ENCODE data around the gene RGCC. TPM values are rescaled to one million over a fixed set of nuclear protein-coding genes. Genes with fewer than 3 reads are reported as not detected.

RGCC gene
- total and polyA plus RNA-seq, 2 donors (not counting 3 experiments of a cell fraction or from before 2014, with no cell fraction given), result 112 to 138 TPM

DNA sequence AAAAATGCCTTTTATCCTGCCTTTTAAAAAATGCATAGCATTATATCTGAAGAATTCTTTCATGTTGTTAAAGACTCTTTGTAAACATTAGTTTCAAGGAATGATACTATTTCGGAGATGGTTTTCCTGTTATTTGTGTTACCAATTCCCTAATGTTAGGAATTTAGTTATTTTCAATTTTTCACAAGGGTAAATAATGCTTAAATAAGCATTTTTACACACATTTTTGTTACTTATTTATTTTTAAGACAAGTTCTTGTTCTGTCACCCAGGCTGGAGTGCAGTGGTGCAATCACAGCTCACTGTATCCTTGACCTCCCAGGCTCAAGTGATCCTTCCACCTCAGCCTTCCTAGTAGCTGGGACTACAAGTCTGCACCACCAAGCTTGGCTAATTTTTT is 49.0 kb downstream of the RGCC start:
- no TSS peak for BruUV-seq (replicated peaks)
- no peaks in the 10 kb centered on the region for H3K4me1 ChIP-seq (ENCODE audit: control insufficient read depth, extremely low read depth, insufficient read depth, low read length)
- no peak overlapping the region for H3K4me2 ChIP-seq (ENCODE audit: insufficient read depth, low read length)
- peaks cover 2 to 13% of the 10 kb centered on the region in 2 experiments for H3K27me3 ChIP-seq (ENCODE audit: control insufficient read depth in 2 of 2, insufficient read depth in 2 of 2, low read length in 2 of 2)
- ChIA-PET CTCF (no interaction called here), POLR2A (no interaction called here)
- intact Hi-C loops (cut with micrococcal nuclease), result no loop called here
- H3K4me3 ChIP-seq (replicated peaks in 1 of 3; ENCODE audit: insufficient read depth in 1 of 3, low read depth in 1 of 3, low read length in 3 of 3), result no peak overlapping the region
- H2AFZ ChIP-seq (ENCODE audit: low read depth, low read length), result no peak overlapping the region
- no peaks in the 10 kb centered on the region for H3K9me3 ChIP-seq (replicated peaks; ENCODE audit: control insufficient read depth, insufficient read depth, low read length)
- FAIRE-seq, result no peak
- H3K9me1 ChIP-seq (replicated peaks; ENCODE audit: control insufficient read depth, extremely low read depth, insufficient read depth, low read length), result no peaks in the 10 kb centered on the region
- dilution Hi-C loops (cut with MboI; ENCODE audit: extremely low pct_ligation_motif_present, low sequenced_read_pairs), result no loop called here
- no peak overlapping the region for H3K27ac ChIP-seq (ENCODE audit: insufficient read depth, low read depth, low read length)
- H3K9ac ChIP-seq (replicated peaks; ENCODE audit: extremely low read depth, insufficient read depth, low read length), result no peak overlapping the region
- no peak for DNase-seq (ENCODE audit: low read depth, low spot score)
- no peaks in the 10 kb centered on the region for H3K79me2 ChIP-seq (ENCODE audit: control insufficient read depth, insufficient read depth, low read length)
- TF ChIP-seq, protein P1, sequence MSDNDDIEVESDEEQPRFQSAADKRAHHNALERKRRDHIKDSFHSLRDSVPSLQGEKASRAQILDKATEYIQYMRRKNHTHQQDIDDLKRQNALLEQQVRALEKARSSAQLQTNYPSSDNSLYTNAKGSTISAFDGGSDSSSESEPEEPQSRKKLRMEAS (IDR thresholded peaks at IDR 0.05; ENCODE audit: insufficient read depth, insufficient read length), result no peak
- TF ChIP-seq FOS (IDR thresholded peaks at IDR 0.05; ENCODE audit: borderline replicate concordance, insufficient read depth, low read length) (no peak), POLR2AphosphoS5 (IDR thresholded peaks at IDR 0.05; ENCODE audit: insufficient read depth, low read depth, low read length) (no peak), GATA2 (IDR thresholded peaks at IDR 0.05; ENCODE audit: insufficient read depth, insufficient read length, low read depth, low read length) (no peak), JUN (IDR thresholded peaks at IDR 0.05; ENCODE audit: borderline replicate concordance, insufficient read depth, insufficient read length, low read depth) (no peak), MYC (IDR thresholded peaks at IDR 0.05; ENCODE audit: low read depth, low read length) (no peak), EZH2 (IDR thresholded peaks at IDR 0.05; ENCODE audit: borderline replicate concordance, low read depth, low read length, severe bottlenecking) (no peak), POLR2A (IDR thresholded peaks at IDR 0.05; ENCODE audit: low read depth, low read length) (no peak)
- TF ChIP-seq, protein P2, sequence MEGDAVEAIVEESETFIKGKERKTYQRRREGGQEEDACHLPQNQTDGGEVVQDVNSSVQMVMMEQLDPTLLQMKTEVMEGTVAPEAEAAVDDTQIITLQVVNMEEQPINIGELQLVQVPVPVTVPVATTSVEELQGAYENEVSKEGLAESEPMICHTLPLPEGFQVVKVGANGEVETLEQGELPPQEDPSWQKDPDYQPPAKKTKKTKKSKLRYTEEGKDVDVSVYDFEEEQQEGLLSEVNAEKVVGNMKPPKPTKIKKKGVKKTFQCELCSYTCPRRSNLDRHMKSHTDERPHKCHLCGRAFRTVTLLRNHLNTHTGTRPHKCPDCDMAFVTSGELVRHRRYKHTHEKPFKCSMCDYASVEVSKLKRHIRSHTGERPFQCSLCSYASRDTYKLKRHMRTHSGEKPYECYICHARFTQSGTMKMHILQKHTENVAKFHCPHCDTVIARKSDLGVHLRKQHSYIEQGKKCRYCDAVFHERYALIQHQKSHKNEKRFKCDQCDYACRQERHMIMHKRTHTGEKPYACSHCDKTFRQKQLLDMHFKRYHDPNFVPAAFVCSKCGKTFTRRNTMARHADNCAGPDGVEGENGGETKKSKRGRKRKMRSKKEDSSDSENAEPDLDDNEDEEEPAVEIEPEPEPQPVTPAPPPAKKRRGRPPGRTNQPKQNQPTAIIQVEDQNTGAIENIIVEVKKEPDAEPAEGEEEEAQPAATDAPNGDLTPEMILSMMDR (IDR thresholded peaks at IDR 0.05; ENCODE audit: extremely low read depth in 1 of 2, insufficient read depth in 1 of 2, low read depth in 1 of 2, low read length in 2 of 2), result no peak
- H4K20me1 ChIP-seq (replicated peaks; ENCODE audit: control insufficient read depth, extremely low read depth, insufficient read depth, low read length), result no peaks in the 10 kb centered on the region
- H3K36me3 ChIP-seq (ENCODE audit: control insufficient read depth in 2 of 2, extremely low read depth in 1 of 2, insufficient read depth in 2 of 2, low read length in 2 of 2), result no peaks in the 10 kb centered on the region
